HG03378 (cell line): ENCODE data around the gene PLBD2.
"Not testable (repeated sequence)": the region's sequence is repeated elsewhere in the genome, so short reads cannot be mapped to it uniquely, and the experiment has no call there.

Experiments
- ATAC-seq: cut with Tn5 transposase; IDR thresholded peaks from one replicate; pipeline ENCODE4 v1.9.1; 2021; ENCODE audit warnings: mild to moderate bottlenecking, moderate library complexity; ENCODE audit not compliant: unreplicated experiment

PLBD2 gene

DNA sequence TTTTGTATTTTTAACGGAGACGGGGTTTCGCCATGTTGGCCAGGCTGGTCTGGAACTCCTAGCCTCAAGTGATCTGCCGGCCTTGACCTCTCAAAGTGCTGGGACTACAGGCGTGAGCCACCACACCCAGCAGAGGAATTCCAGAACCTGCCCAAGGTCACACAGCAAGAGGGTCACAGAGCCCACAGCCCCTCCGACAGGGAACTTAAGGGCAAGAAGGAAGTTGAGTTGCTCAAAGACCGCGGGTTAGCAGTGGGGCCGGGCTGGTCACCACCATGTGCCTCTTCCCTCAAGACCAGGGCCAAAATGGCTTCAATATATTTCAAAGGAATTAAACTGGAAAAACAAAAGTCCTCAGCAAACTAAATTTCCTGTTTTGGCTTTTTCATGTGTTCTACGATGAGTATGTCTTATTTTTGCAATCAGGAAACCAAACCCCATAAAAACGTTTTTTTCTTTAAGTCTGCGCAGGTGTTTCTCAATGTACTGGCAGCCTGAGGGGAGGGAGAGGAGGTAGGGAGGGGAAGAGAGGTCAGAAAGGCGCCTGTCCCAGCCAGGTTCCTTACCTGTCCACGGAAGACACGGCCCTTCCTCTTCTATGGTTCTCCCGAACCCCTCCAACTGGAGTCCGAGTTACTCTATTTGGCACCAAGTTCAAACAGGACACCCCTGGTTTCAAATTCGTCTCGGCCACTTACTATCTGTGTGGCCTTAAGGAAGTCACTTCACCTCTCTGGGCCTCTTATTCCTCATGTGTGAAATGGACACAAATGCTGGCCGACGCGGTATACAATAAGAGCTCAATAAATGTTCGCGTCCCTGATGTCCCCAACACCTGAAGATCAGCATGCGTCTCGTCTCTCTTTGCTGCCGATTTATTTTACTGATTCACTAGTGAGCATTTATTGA is 24.3 kb upstream of the PLBD2 start:
- ATAC-seq = peak; percentile 20

DNA sequence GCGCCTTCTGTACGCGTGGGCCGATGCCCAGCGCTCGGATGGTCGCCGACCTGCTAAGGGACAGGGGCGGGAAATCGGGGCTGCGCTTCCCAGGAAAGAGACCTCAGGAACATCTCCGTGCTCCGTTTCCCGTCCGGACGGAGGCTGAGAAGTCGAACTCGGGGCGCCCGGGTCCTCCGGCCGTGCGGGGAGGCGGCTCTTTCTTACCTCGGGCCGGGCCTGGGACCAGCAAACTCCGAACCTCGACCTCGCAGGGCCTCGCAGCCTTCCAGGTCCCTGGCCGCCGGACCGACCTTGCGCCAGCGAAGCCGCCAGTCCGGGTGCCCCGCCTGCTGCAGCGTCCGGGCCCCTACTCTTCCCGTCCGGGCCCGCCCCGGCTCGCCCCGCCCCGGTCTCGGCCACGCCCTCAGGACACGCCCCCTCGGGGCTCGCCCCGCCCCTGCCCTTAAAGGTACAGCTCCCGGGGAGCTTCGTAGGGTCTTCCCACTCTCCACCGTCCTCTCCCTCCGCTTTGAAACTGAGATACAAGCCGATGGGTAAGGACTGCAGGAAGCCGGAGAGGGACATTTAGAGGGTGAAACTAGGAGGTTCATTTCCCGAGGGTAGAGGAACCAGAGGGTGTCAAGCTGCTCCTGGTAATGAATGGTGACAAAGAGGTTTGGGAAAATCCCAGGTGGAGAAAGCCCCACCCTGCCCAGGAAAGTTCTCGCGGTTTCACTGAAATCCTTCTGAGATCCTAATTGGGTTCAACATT is 23.4 kb upstream of the PLBD2 start, which contains the start of gene SLC8B1:
SLC8B1 (minus strand) TSS at position 324 of the 754 bp plus-strand sequence. CDS start 2,231 bp downstream, outside the sequence.
- peak; percentile 58 for ATAC-seq

DNA sequence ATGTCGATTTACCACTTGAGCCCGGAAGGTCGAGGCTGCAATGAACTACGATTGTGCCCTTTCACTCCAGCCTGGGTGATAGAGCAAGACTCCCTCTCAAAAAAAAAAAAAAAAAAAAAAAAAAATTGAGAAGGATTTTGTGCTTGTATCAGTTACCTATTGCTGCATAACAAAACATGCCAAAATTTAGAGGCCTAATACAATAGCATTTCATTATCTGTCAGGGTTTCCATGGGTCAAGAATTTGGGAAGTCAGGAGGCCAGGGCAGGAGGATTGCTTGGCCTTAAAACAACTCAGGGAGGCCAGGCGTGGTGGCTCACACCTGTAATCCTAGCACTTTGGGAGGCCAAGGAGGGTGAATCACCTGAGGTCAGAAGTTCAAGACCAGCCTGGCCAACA is 18.8 kb upstream of the PLBD2 start:
- ATAC-seq = no peak

DNA sequence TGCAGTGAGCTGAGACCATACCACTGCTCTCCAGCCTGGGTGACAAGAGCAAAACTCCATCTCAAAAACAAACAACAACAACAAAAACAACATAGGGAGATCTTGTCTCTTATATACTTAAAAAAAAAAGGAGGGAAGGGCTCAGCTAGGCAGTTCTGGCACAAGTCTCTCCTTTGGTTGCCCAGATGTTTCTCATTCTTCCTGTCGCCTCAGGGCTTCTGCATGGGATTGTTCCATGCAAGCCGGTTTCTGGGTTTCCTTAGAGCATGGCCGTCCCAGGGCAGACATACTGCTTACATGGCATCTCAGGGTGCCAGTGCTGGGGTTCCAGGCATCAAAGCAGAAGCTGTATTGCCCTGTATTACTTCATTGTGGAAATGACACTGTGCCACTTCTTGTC is 18.3 kb upstream of the PLBD2 start:
- no peak for ATAC-seq

DNA sequence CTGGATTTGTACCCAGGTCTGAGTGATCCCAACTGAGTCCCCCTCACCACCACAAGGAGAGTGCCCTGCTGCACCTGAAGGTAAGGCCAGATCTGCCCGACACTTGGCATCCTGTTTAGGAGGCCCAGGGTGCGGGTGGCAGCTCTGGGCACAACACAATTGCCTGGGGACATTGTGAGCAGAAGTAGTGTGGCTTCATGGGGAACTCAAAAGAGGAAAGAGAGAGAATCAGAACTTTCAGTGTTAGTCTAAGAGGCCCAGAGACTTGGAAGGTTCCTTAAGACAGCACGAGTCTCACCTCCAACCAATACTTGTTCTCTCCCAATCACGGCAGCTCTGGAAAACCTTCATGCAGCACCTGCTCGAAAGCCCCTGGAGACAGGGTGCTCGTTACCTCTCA is 16.9 kb upstream of the PLBD2 start:
- no peak for ATAC-seq

DNA sequence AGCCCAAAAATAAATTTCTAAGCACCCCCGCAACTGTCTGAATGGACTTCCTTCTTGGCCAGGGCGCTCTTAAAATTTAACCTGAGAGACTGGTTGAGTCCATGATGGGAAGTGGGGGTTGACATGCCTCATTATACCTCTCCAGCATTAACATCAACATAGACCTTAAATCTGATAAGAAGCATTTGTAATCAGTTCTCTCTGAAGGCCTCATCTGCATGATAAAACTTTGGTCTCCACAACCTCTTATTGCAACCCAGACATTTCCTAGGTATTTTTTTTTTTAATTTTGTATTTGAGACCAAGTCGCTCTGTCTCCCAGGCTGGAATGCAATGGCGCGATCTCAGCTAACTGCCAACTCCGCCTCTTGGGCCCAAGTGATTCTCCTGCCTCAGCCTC is 13.1 kb upstream of the PLBD2 start:
- ATAC-seq = no peak

DNA sequence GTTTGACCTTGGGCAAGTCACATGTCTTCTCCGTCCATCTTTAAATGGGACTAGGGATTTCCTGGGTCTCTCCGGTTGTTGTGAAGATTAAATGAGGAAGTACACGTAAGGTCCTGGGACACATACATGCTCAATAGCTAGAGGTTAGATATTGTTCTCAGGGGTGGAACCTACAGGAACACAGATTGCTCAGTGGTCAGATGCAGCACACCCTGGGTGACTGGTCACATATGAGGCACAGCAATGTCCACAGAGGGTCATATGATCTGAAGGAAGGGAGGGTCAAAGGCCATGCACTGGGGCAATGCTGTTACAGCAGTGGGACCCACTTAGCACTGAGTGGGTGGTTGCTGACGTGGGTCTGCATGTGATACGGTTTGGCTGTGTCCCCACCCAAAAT is 12.0 kb upstream of the PLBD2 start:
- ATAC-seq = no peak

DNA sequence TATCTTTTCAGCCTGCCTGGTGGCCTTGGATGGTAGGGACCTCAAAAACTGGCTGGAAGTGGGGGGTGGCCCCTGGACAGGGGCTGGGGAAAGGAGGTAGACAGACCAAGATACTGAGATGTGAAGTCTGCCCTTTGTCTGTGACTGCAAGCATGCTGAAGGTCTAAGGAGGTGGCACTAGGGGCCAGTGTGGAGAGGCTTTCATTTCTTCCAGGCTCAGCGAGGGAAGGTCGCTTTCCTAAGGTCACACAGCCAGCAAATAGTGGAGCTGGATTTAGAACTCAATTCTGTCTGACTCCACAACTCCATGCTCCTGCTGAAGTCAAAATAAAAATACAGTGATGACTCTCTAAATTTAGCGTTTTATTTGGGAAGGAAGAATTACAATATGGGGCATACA is 11.3 kb upstream of the PLBD2 start:
- ATAC-seq = no peak

DNA sequence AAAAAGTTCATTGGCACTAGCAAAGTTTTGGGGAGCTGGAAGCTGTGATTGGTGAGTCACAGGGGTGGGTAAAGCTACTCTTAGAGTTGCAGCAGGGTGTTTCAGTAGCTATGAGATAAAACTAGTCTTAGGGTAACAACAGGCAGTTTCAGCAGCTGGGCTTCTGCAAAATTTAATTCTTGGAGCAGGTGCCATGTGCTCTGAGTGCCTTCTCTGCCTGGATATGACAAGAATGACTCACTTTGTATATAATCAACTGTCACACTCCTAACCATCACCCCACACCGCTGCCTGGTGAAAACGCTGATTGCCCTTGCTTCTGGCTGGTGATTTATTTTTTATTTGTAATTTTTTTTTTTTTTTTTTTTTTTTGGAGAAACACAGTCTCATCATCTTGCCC is 10.5 kb upstream of the PLBD2 start:
- ATAC-seq = no peak

DNA sequence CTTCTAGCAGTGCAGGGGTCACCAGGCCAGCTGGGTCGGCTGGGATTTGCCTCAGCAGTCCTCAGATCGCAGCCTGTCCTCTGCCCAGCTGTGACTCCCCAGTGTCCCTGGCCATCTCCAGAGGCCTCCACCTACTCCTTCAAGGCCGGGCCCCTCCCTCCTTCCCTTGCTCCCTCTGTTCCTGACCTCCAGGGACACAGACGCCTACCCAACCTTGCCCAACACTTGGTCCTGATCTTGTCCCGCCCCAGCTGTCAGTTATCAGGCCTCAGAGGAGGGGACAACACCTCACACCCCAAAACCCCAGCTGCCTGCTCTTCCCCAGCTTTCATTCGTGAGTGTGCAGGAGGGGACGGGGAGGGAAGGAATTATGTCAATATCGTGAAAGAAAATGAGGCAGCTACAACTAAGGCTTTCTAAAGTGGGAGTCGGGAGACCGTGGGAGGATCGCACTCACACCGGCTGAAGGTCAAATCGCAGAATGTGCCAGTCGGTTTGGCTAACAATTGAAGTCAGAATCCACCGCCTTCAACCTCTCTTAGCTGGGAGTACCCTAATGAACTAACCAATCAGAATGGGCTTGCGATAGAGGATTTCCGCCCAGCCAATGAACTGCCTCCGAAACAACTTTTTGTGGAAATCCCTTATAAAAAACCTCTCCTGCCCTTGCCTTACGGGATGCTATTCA is 9.4 kb upstream of the PLBD2 start:
- ATAC-seq = no peak

DNA sequence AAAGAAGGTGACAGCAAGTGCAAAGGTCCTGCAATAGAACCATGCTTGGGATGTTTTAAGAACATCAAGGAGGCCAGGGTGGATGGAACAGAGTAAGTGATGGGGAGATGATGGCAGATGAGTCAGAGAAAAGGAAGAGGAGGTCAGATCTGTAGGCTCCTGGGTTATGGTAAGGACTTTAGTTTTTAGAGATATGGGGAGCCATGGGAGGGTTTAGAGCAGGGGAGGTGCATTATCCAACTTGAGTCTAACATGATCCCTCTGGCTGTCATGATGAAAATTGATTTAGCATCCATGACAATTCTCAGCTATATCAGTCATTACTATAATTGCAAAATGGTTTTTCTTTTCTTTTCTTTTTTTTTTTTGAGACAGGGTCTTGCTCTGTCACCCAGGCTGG is 7.3 kb upstream of the PLBD2 start:
- no peak for ATAC-seq

DNA sequence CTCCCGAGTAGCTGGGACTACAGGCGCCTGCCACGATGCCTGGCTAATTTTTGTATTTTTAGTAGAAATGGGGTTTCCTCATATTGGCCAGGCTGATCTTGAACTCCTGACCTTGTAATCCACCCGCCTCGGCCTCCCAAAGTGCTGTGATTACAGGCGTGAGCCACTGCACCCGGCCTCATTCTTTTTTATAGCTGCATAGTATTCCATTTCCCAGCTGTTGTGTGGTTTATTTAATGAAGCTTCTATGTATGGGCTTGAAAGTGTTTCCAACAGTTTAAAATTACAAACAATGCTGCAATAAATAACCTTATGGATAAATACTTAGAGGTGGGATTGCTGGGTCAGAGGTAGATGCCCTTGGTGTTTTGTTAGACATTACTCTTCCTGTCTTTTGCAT is 4.2 kb upstream of the PLBD2 start:
- not testable (repeated sequence) for ATAC-seq

DNA sequence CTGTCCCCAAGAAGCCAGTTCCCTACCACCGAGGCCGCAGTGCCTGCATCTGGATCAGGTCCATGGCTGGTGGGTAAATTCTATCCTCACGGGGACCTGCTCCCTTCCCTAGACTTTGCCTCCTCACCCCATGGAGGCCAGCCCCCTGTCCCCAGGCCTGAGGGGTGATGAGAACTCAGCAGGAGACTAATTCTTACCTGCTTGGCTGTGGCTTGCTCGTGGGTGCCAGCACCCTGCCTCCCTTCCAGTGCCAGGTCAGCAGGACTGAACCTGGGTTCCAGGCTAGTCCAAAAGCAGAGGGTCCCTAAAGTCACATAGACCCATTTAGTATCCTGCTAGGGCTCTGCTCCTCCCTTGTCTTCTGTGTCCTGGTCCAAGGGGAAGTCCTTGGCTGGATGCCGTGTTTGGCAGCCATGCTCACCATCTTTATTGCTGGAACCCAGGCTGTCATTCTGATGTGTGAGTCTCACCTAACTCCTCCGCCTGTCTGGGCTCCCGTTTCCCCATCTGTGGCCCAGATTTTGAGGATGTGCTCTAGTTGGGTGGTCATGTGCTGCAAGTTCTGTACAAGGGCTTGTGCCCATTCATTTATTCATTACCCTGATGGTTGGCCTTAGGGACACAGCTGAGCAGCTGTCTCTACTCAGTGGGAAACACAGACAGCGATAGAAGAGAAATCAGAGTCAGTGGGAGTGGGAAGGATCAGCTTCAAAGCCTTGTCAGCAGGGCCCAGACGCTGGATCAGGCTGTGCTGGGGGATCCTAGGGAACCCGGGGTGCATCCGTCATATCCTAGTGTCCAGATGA is 949 bp downstream of the PLBD2 start:
- ATAC-seq = no peak

DNA sequence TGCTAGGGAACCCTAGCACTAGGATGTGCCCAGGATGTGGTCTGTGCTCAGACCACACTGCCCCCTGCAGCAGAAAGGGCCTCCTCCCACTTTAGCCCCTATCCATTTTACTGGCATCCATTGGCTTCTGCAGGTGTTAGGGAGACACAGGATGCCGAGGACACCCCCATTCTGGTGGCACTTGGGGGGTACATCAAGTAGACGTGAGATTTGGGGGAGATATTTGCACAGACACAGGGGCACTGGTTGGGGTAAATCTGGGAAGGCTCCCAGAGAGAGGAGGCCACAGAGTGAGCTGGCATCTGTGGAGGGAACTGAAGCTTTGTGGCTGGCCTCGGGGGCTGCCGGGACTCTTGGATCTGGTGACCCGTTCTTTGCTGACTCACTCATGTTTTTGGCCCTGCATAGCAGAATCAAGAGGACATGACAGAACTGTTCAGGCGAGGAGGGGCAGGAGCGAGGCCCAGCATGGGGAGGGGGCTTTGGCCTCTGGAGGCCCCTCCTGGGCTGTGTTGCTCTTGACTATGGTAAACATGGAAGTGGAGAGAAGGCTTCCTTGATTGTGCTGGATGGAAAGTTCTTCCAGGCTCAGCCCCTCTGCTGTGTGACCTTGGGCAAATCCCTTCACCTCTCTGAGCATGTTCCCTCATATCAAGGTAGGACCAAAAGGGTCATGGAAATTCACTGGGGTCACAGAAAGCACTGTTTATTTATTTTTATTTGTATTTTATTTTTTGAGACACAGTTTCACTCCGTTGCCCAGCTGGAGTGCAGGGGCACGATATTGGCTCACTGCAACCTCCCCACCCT is 1.8 kb downstream of the PLBD2 start:
- no peak for ATAC-seq

DNA sequence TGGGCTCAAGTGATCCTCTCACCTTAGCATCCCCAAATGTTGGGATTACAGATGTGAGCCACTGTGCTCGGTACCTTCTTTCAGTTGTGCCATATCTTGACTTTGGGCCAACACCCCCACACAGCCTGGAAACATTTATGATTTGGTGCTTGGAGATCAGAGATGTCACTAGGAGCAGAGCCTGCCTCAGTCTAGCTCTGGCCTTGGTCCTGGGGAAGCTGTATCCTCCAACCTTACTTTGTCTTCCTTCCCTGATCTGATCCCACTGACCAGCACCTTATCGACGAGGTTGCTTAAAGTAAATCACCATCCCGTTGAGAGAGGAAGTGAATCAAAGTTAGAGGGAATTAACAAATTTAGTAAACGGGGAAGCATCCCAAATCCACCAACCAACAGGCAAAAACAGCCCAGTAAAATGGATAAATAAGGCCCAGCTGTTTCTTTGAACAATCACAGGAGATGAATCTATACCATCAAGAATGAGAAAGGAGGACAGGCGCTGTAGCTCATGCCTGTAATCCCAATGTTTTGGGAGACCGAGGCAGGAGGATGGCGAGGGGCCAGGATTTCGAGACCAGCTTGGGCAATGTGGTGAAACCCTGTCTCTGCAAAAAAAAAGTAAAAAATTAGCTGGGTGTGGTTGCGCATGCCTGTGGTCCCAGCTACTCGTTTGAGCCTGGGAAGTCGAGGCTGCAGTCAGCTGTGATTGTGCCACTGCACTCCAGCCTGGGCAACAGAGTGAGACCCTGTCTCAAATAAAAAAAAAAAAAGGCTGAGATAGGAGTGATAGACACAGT is 3.4 kb downstream of the PLBD2 start:
- no peak for ATAC-seq

DNA sequence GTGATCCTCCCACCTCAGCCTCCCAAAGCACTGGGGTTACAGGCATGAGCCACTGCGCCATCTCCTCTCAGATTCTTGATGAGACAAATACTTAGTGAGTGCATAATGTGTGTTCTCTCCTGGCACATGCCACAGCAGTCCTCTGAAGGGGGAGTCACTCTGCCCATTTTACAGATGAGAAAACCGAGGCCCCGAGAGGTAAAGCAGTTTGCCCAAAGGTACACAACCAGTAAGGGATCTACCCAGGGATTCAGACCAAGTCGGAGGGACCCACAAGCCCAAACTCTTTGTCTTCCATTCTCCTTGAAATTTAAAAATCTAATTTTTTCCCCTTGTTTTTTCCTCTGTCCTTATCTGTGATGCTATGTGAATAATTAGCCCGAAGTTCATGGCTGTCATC is 6.3 kb downstream of the PLBD2 start:
- no peak for ATAC-seq

DNA sequence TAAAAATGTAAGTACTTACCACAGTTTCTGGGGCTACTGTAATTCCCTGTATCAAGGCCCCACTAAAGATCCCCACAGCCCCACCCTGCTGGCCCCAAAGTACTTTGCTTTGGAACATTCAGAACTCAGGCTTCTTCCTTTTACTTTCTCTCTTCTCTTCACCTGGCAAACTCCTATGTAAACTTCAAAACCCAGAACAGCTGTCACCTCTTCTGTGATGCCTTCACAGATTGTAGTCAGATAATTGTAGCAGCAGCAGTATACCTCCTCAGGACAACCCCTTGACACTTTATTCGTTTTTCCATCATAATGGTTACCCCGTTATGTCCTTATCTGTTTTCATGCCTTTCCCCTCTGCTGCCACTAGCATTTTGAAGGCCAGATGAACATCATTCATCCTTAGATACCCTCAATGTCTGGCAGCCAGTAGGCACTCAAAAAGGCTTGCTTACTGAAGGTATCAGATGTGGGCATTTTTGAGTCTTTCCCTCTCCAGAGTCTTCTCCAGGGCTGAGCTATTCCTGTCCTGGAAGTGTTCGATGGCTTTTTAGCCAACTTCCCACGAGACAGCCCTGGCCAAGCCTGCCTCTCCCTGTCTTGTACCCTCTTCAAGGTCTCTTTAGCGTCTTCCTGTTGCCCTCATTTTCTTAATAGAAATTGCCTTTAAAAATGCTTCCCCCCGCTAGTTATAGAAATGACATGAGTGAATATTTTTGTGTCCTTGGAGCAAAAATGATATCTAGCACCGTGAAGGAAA is 7.4 kb downstream of the PLBD2 start:
- ATAC-seq = no peak

DNA sequence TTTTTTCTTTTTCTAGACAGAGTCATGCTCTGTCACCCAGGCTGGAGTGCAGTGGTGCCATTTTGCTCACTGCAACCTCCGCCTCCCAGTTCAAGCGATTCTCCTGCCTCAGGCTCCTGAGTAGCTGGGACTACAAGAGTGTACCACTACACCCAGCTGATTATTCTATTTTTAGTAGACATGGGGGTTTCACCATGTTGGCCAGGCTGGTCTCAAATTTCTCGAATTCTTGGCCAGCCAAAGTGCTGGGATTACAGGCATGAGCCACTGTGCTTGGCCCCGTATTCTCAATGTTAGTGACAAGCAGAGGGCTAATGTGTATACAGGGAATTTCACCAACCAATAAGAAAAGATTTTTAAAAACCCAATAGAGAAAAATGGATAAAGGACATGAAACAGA is 8.4 kb downstream of the PLBD2 start:
- no peak for ATAC-seq
